GM10266 (cell line): Measurements from ENCODE around the gene RGS14.

Experiments
- DNase-seq: peaks from one replicate; pipeline ENCODE4 v3.0.0; 2012; ENCODE audit errors: extremely low spot score
- TF ChIP-seq, protein P1 (sequence below): IDR thresholded peaks from 2 replicates; pipeline ENCODE4 v1.5.1; 2012; ENCODE audit warnings: mild to moderate bottlenecking, low read depth; ENCODE audit not compliant: control insufficient read depth, insufficient read depth; ENCODE audit errors: missing control alignments

The RGS14 gene

DNA sequence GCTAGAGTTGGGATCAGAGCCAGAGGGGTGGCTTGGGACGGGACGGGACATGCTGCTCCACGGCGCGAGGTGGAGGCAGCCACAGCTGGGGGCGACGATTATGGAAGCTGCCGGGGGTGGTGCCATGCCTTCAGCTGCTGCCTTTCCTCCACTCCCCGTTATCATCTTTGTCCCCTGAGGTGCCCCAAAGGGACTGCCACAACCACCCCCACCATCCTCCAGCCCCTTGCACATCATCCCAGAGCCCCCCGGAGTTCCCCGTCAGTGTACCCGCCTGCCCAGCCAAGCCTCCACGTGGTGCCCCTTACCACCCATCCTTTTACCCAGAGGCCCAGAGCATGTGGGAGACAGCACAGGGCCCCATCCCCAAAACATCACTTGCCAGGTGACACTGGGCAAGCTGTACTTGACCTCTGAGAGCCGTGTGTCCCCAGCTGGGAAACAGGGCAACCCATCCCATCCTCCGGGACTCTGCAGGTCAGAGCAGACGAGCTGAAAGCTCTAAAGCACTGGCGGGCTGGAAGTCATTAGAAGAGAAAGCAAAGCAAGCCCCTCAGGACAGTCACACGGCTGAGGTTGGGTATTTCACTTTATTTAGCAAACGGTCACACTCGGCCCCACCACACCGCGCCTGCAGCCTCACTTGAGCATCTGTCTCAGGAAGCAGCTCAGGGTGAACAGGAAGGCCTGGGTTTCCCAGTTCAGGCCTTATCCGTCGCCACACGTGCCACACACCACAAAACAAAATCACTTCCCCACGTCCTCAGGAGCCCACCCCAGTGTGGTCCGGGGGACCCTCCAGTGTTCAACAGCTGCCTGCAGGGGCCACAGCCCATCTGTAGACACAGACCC, 26.5 kb upstream of the RGS14 start:
- TF ChIP-seq, protein P1, sequence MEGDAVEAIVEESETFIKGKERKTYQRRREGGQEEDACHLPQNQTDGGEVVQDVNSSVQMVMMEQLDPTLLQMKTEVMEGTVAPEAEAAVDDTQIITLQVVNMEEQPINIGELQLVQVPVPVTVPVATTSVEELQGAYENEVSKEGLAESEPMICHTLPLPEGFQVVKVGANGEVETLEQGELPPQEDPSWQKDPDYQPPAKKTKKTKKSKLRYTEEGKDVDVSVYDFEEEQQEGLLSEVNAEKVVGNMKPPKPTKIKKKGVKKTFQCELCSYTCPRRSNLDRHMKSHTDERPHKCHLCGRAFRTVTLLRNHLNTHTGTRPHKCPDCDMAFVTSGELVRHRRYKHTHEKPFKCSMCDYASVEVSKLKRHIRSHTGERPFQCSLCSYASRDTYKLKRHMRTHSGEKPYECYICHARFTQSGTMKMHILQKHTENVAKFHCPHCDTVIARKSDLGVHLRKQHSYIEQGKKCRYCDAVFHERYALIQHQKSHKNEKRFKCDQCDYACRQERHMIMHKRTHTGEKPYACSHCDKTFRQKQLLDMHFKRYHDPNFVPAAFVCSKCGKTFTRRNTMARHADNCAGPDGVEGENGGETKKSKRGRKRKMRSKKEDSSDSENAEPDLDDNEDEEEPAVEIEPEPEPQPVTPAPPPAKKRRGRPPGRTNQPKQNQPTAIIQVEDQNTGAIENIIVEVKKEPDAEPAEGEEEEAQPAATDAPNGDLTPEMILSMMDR, result no peak
- no peak for DNase-seq

GRCh38 chr5:177332031-177332895, 25.5 kb upstream of the RGS14 start:
- no peak for DNase-seq
- TF ChIP-seq, protein P1, result no peak

DNA sequence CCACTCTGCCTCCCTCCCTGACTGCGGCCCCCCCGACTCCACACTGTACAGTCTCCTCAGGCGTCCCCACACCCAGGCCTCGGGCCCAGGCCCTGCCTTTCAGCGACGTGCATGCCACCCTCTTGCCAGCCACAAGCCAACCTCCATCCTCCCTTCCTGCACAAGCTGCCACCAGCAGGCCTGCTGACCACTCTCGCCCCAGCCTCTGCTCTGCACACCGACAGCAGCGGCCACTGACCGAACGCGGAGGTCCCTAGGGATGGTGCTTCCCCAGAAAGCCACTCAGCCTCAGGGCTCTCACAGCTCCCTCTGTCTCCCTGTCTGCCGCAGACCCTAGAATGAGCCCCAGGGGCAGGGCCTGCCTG, 24.8 kb upstream of the RGS14 start:
- DNase-seq, result no peak
- TF ChIP-seq, protein P1, result no peak

DNA sequence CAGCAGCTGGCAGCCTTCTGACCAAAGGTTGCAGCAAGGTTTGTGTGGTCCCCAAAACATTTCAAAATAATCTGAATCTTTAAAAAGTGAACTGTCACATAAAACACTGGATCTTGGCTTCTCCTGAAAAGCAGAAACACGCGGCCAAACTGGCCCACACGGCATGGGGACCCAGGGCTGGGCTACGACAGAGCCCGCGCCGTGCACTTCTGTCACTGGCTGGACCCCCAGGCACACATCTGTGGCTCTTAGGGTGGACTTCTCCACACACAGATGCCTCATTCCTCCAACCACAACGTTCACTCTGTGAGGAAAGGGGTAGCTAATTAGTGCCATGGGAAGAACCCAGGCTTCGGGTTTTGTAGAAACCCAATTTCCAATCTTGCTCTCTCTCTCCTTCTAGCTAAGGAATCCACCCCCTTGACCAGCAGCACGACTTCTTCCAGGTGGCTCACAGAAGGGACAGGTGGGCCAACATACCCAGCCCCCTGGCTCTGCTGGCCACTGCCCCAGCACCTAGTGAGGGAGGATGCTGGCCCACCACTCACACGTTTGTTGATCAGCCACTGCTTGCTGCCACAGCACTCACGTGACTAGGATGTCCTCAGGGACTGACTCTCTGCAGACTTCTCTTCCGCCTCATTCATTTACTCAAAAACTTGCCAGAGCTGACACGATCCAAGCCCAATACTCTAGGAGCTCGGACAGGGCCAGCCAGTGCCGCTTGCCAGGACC, 24.1 kb upstream of the RGS14 start:
- TF ChIP-seq, protein P1, result no peak
- no peak for DNase-seq

DNA sequence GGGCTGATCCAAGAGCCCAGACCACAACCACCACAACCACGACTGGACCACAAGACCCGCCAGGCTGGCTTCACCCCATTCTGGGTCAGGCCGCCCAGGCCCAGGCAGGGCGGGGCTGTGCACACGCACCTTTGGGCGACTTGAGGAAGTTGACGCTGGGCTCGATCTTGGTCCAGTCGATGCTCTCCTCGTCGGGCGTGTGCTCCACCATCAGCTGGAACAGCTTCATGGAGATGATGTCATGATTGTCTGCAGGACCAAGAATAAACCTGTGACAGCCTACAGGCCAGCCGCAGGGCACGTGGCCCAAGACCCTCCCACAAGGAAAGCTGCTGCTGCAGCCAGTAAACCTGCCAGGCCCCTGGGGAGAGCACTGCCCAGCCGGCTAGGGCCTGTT, 23.6 kb upstream of the RGS14 start:
- TF ChIP-seq, protein P1, result no peak
- no peak for DNase-seq

DNA sequence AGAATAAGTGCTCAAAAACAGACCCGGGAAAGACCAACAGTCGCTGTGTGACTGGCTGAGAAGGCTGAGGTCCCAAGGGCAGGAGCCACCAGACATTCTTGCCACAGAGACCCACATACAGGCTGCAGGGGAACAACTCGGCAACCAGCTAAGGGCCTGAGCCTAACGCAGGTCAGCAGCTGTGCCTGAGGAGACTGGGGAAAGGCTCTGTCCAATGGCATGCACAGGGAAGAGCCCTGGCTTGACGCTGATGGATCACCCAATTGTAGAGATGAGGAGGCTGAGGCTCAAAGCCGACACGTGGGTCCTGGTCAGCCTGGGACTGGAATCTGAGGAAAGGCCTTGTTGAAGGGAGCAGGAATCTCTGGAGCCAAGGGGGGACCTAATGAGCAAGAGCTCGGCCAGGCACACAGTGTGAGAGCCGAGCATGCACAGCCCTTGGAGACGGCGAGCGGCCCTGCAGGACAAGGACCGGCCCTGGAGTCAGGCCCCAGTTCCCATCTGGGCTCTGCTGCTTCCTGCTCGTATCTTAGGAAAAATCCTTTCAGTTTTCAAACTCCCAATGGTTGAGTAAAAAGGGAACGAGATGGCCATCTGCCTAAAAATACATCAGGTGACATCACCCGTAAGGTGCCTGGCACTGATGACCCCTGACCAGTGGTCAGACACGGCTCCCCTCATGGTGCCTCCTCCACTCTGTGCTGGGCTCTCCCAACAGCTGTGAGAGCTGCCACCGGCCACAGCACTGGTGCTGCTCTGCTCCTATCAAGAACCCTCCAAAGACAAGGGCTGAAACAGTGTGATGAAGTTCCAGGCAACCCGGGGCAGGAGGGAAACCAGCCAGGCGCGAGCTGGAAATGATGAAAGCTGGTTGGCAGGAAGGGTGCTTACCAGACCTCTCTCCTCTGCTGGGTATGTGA, 22.7 kb upstream of the RGS14 start:
- TF ChIP-seq, protein P1, result no peak
- no peak for DNase-seq
